CD14-positive monocyte (primary cell): ENCODE measurements around the gene SLC35C1. TPM values are rescaled to one million over a fixed set of nuclear protein-coding genes. Genes with fewer than 3 reads are reported as not detected.

Source experiments
- DNase-seq, 3 donors: peaks; one replicate each; pipeline ENCODE4 v3.0.0-alpha.2; 2011 to 2022
- H2AFZ ChIP-seq: 2 replicates; pipeline ENCODE4 v1.6.0; 2012; ENCODE audit warnings: mild to moderate bottlenecking, low read depth, low read length, inconsistent platforms; ENCODE audit not compliant: insufficient read depth, poor library complexity, severe bottlenecking
- H3K27ac ChIP-seq, 2 donors: 1 replicate in 1 of 2; 2 replicates in 1 of 2; pipeline ENCODE4 v1.5.1; 2012 to 2013; ENCODE audit warnings: low read length in 2 of 2, control low read depth in 1 of 2, inconsistent platforms in 1 of 2, low read depth in 1 of 2, mild to moderate bottlenecking in 1 of 2
- H3K27me3 ChIP-seq, 2 donors: one replicate each; pipeline versions ENCODE4 v1.6.0 to v1.6.1; 2011 to 2013; ENCODE audit warnings: low read length in 2 of 2; ENCODE audit not compliant: control insufficient read depth in 2 of 2, insufficient read depth in 2 of 2
- H3K36me3 ChIP-seq, 2 donors: replicated peaks in 1 of 2; 1 replicate in 1 of 2; 2 replicates in 1 of 2; pipeline versions ENCODE4 v1.5.1 to v1.6.1; 2012 to 2013; ENCODE audit warnings: low read length in 2 of 2, control low read depth in 1 of 2, inconsistent platforms in 1 of 2, mild to moderate bottlenecking in 1 of 2; ENCODE audit not compliant: insufficient read depth in 2 of 2, control insufficient read depth in 1 of 2
- H3K4me1 ChIP-seq, 2 donors: 1 replicate in 1 of 2; 2 replicates in 1 of 2; pipeline versions ENCODE4 v1.5.1 to v1.6.1; 2012 to 2013; ENCODE audit warnings: low read length in 2 of 2, control low read depth in 1 of 2, inconsistent platforms in 1 of 2, mild to moderate bottlenecking in 1 of 2, moderate library complexity in 1 of 2; ENCODE audit not compliant: insufficient read depth in 2 of 2, control insufficient read depth in 1 of 2
- H3K4me2 ChIP-seq: replicated peaks from 2 replicates; pipeline ENCODE3; 2012; ENCODE audit warnings: low read length, moderate library complexity, mild to moderate bottlenecking; ENCODE audit not compliant: poor library complexity, severe bottlenecking; ENCODE audit errors: extremely low read depth
- H3K4me3 ChIP-seq, 3 experiments: fragments of 200-600 bp in 1 of 3; sonication (generic) in 1 of 3; replicated peaks in 1 of 3; 1 replicate in 2 of 3; 2 replicates in 1 of 3; pipeline ENCODE4 v1.5.1; 2011 to 2013; ENCODE audit warnings: low read length in 3 of 3, mild to moderate bottlenecking in 3 of 3, control low read depth in 2 of 3, low read depth in 2 of 3, inconsistent platforms in 1 of 3, moderate library complexity in 1 of 3
- H3K79me2 ChIP-seq: 2 replicates; pipeline ENCODE4 v1.6.0; 2012; ENCODE audit warnings: mild to moderate bottlenecking, control low read depth, inconsistent platforms, low read length, moderate library complexity; ENCODE audit not compliant: insufficient read depth
- H3K9ac ChIP-seq: 2 replicates; pipeline ENCODE4 v1.6.0; 2017; ENCODE audit warnings: low read length, mild to moderate bottlenecking; ENCODE audit not compliant: insufficient read depth, poor library complexity, severe bottlenecking
- H3K9me3 ChIP-seq, 2 donors: replicated peaks in 1 of 2; 1 replicate in 1 of 2; 2 replicates in 1 of 2; pipeline versions ENCODE4 v1.5.1 to v1.6.1; 2012 to 2013; ENCODE audit warnings: low read length in 2 of 2, control low read depth in 1 of 2; ENCODE audit not compliant: control insufficient read depth in 1 of 2, insufficient read depth in 1 of 2
- H4K20me1 ChIP-seq: 2 replicates; pipeline ENCODE4 v1.6.0; 2012; ENCODE audit warnings: mild to moderate bottlenecking, low read length, control low read depth, moderate library complexity; ENCODE audit not compliant: insufficient read depth
- H3K27ac Mint-ChIP-seq, 7 donors: one replicate each; pipeline ENCODE4 v1.8.0; 2020; ENCODE audit warnings: mild to moderate bottlenecking in 7 of 7, mixed read lengths in 7 of 7, moderate library complexity in 6 of 7, inconsistent platforms in 2 of 7
- H3K27me3 Mint-ChIP-seq, 3 donors: one replicate each; pipeline ENCODE4 v1.8.0; 2021 to 2022; ENCODE audit warnings: low read depth in 3 of 3, mild to moderate bottlenecking in 3 of 3, mixed read lengths in 3 of 3, moderate library complexity in 3 of 3, inconsistent platforms in 1 of 3
- H3K36me3 Mint-ChIP-seq, 2 donors: one replicate each; pipeline ENCODE4 v1.8.0; 2020; ENCODE audit warnings: mixed read lengths in 2 of 2, inconsistent platforms in 1 of 2, mild to moderate bottlenecking in 1 of 2
- H3K4me1 Mint-ChIP-seq: one replicate; pipeline ENCODE4 v1.8.0; 2020; ENCODE audit warnings: mild to moderate bottlenecking, mixed read lengths
- H3K4me3 Mint-ChIP-seq, 2 donors: one replicate each; pipeline ENCODE4 v1.8.0; 2020; ENCODE audit warnings: mild to moderate bottlenecking in 2 of 2, mixed read lengths in 2 of 2, moderate library complexity in 1 of 2
- H3K9me3 Mint-ChIP-seq, 7 donors: one replicate each; pipeline ENCODE4 v1.8.0; 2020 to 2022; ENCODE audit warnings: mixed read lengths in 7 of 7, mild to moderate bottlenecking in 6 of 7, moderate library complexity in 6 of 7, inconsistent platforms in 2 of 7
- WGBS: methylation state at CpG from one replicate; pipeline ENCODE4 v1.1.5; 2013; ENCODE audit warnings: missing lambda C conversion rate; ENCODE audit not compliant: insufficient coverage; 5-methylcytosine and 5-hydroxymethylcytosine counted together
- intact Hi-C, 2 donors: fragments of 100-400 bp; cut with micrococcal nuclease; formaldehyde crosslinking; loops; one replicate each; pipeline versions ENCODE4 v1.15.0 to v1.15.1; 2023
- polyA plus RNA-seq, 3 donors: library from polyadenylated mRNA; depleted of rRNA in 1 of 3; unstranded in 2 of 3; stranded (reverse) in 1 of 3; fragments of 300-500 nt in 2 of 3; fragments of >200 nt in 1 of 3; fragmentation: Illumina TruSeq in 2 of 3; gene quantifications; 1 replicate in 2 of 3; 2 replicates in 1 of 3; pipeline ENCODE4 v1.2.3, GENCODE V29; 2012 to 2021
- TF ChIP-seq, protein P1 (sequence below): fragments of 200-600 bp; IDR thresholded peaks from one replicate; pipeline ENCODE4 v1.8.0; 2022; ENCODE audit warnings: antibody characterized with exemption, mild to moderate bottlenecking

SLC35C1 gene
- polyA plus RNA-seq, 3 donors, result 5.0 to 14.0 (median 12.8) TPM

DNA sequence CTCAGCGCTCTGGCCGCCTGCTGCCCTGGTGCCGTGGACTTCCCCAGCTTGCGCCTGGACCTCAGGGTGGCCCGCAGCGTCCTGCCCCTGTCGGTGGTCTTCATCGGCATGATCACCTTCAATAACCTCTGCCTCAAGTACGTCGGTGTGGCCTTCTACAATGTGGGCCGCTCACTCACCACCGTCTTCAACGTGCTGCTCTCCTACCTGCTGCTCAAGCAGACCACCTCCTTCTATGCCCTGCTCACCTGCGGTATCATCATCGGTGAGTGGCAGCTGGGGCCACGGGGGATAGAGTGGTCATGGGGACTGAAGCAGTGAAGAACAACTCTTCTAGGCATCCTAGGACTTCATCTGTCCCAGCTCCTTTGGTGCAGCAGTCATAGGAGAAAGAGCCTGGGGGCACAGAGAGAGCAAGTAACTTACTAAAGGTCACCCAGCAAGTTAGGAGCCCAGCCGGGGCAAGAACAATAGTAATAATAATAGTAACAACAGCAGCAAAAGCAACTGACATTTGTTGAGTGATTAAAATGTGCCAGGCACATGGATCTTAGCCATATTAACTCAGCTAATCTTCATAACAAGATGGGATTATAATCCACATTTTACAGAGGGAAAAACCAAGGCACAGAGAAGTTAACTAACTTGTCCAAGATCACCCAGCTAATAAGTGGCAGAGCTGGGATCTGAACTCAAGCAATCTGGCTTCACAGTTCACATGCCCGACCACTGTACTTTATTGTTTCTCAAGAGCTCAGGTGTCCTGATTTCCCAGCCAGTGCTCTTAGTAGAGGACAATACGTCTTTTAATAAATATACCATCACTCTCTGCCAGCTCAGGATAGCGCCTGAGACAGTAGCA is 1.4 kb downstream of the SLC35C1 start:
- intact Hi-C loops, result loop anchor here (5.0 kb wide), 2 partner anchors 36 to 41 kb away; partner anchors contain the start of gene CRY2 (in 1 of the 2)
- TF ChIP-seq, protein P1, sequence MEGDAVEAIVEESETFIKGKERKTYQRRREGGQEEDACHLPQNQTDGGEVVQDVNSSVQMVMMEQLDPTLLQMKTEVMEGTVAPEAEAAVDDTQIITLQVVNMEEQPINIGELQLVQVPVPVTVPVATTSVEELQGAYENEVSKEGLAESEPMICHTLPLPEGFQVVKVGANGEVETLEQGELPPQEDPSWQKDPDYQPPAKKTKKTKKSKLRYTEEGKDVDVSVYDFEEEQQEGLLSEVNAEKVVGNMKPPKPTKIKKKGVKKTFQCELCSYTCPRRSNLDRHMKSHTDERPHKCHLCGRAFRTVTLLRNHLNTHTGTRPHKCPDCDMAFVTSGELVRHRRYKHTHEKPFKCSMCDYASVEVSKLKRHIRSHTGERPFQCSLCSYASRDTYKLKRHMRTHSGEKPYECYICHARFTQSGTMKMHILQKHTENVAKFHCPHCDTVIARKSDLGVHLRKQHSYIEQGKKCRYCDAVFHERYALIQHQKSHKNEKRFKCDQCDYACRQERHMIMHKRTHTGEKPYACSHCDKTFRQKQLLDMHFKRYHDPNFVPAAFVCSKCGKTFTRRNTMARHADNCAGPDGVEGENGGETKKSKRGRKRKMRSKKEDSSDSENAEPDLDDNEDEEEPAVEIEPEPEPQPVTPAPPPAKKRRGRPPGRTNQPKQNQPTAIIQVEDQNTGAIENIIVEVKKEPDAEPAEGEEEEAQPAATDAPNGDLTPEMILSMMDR, result no peak
- Histone ChIP-seq H3K4me1 (peaks cover 47 to 48% of the 10 kb centered on the region in 2 donors), H3K4me2 (peak overlapping the region; percentile 100), H3K9ac (no peak overlapping the region), H4K20me1 (peaks cover 41% of the 10 kb centered on the region), H3K9me3 (no peaks in the 10 kb centered on the region), H3K79me2 (peaks cover 29% of the 10 kb centered on the region), H3K27ac (peak overlapping the region in 1 of 2 donors; percentile 27), H2AFZ (no peak overlapping the region), H3K36me3 (peaks cover 20 to 29% of the 10 kb centered on the region in 2 donors), H3K27me3 (no peaks in the 10 kb centered on the region), H3K4me3 (peak overlapping the region in 2 of 3 experiments; percentile 90 to 98)
- whole genome bisulfite sequencing, result 90% methylated on average over 14 of the region's 20 CpGs
- Mint-ChIP-seq H3K27ac (peak overlapping the region in 4 of 7 donors; percentile 22 to 71 (median 30)), H3K27me3 (peaks cover 0 to 7% (median 5%) of the 10 kb centered on the region in 3 donors), H3K4me3 (peak overlapping the region; percentile 93 to 95), H3K4me1 (peaks cover 44% of the 10 kb centered on the region), H3K36me3 (peaks cover 22 to 42% of the 10 kb centered on the region in 2 donors), H3K9me3 (peaks cover 0 to 4% (median 0%) of the 10 kb centered on the region in 7 donors)
- no peak for DNase-seq

DNA sequence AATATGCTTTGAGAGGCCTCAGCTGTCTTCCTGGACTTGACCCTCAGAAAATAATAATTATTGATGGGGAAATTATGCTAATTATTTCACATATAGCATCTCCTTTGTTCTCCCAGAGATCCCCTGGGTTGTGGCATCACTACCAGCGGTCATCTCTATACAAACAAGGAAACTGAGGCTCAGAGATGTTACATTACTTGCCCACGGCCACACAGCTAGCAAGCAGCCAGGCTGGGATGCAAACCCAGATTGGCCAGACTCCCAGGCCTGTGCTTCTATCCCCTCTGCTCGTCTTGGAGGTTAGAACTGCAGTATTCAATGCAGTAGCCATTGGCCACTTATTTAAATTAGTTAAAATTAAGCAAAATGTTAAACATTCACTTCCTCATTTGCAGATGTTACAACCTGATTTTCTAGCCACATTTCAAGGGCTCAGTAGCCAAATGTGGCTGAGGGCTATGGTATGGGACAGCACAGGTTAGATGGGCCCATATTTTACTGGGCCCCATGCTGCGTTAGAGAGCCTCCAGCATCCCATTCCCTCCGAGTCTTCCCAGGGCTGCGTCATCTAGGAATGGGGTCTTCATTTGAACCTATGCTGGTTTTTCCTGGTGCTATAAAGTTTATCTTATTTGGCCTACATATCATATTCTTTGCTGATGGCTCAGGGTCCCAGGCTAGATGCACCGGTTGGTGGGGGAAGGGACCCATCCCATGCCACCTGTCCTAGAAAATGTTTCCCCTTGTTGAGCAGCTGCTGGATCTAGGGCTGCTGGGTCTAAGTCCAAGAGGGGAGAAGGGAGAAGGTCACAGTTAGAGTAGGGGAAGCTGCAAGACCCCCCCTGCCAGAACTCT is 2.2 kb downstream of the SLC35C1 start:
- Histone ChIP-seq H3K27ac (peak overlapping the region; percentile 32 to 37), H4K20me1 (peaks cover 41% of the 10 kb centered on the region), H3K36me3 (peaks cover 29 to 38% of the 10 kb centered on the region in 2 donors), H3K9me3 (no peaks in the 10 kb centered on the region), H3K4me2 (peak overlapping the region; percentile 100), H2AFZ (no peak overlapping the region), H3K27me3 (no peaks in the 10 kb centered on the region), H3K4me1 (peaks cover 44 to 47% of the 10 kb centered on the region in 2 donors), H3K79me2 (peaks cover 29% of the 10 kb centered on the region), H3K9ac (no peak overlapping the region), H3K4me3 (peak overlapping the region in 1 of 3 experiments; percentile 90)
- 93% methylated on average over 2 of the region's 7 CpGs for WGBS
- Mint-ChIP-seq H3K4me3 (no peak overlapping the region), H3K9me3 (peaks cover 0 to 4% (median 0%) of the 10 kb centered on the region in 7 donors), H3K36me3 (peaks cover 30 to 50% of the 10 kb centered on the region in 2 donors), H3K27me3 (peaks cover 0 to 7% (median 5%) of the 10 kb centered on the region in 3 donors), H3K27ac (peak overlapping the region in 1 of 7 donors; percentile 36), H3K4me1 (peaks cover 44% of the 10 kb centered on the region)
- intact Hi-C loops, result loop anchor here (5.0 kb wide), 2 partner anchors 35 to 40 kb away; partner anchors contain the start of gene CRY2 (in 1 of the 2)
- TF ChIP-seq, protein P1, result no peak
- no peak for DNase-seq
